Suprapubic skin (tissue), 4 donors: Measurements from ENCODE around the gene ADAM19.
"Not testable (repeated sequence)": the region's sequence is repeated elsewhere in the genome, so short reads cannot be mapped to it uniquely, and the experiment has no call there.

Experiments used
- CTCF ChIP-seq, 2 donors: fragments of 200-600 bp in 1 of 2; fragments of 450-650 bp in 1 of 2; sonication (generic) in 1 of 2; IDR thresholded peaks; one replicate each; pipeline ENCODE4 v1.5.1; 2016 to 2019; ENCODE audit warnings: antibody characterized with exemption in 2 of 2, mild to moderate bottlenecking in 1 of 2, moderate library complexity in 1 of 2
- EP300 ChIP-seq: sonication (generic); formaldehyde crosslinking; IDR thresholded peaks from one replicate; pipeline ENCODE4 v1.6.1; 2017; ENCODE audit warnings: antibody characterized with exemption
- POLR2A ChIP-seq, 2 donors: fragments of 450-650 bp; IDR thresholded peaks; one replicate each; pipeline ENCODE4 v1.6.1; 2017; ENCODE audit warnings: antibody characterized with exemption in 2 of 2, mild to moderate bottlenecking in 2 of 2, moderate library complexity in 2 of 2
- POLR2AphosphoS5 ChIP-seq, 3 donors: sonication (generic); formaldehyde crosslinking; IDR thresholded peaks; one replicate each; pipeline ENCODE4 v1.6.1; 2017; ENCODE audit warnings: antibody characterized with exemption in 3 of 3

DNA sequence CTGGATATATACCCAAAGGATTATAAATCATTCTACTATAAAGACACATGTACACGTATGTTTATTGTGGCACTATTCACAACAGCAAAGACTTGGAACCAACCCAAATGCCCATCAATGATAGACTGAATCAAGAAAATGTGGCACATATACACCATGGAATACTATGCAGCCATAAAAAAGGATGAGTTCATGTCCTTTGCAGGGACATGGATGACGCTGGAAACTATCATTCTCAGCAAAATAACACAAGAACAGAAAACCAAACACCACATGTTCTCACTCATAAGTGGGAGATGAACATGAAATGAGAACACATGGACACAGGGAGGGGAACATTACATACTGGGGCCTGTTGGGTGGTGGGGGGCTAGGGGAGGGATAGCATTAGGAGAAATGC is 92.9 kb downstream of the ADAM19 start:
- not testable (repeated sequence) for TF ChIP-seq POLR2AphosphoS5 (IDR thresholded peaks at IDR 0.05); CTCF (IDR thresholded peaks at IDR 0.05); POLR2A (IDR thresholded peaks at IDR 0.05); EP300
